Fibroblast of skin of left biceps (primary cell): ENCODE data around the gene MAGED1.
A peak's percentile ranks its signal among the peaks of the same experiment; 100 is the strongest.
"Not testable (repeated sequence)": the region's sequence is repeated elsewhere in the genome, so short reads cannot be mapped to it uniquely, and the experiment has no call there.

Experiments
- DNase-seq, 2 experiments: peaks; one replicate each; pipeline ENCODE4 v3.0.0-alpha.2; 2013; ENCODE audit warnings: low read depth in 2 of 2

MAGED1 gene

DNA sequence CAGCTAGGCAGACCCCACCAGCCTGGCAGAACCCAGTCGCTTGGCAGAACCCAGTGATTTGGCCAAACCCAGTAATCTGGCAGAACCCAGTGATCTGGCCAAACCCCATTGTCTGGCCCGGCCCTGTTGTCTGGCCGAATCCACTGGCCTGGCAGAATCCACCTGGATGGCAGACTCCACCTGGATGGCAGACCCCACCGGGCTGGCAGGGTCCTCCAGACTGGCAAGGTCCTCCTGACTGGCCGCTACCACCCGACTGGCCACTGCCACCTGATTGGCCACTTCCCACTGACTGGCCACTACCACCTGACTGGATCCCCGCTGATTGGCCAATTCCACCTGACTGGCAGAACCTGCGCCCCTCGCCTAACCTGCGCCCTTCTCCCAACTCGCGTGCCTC, 3.2 kb downstream of the MAGED1 start:
- no peak for DNase-seq

DNA sequence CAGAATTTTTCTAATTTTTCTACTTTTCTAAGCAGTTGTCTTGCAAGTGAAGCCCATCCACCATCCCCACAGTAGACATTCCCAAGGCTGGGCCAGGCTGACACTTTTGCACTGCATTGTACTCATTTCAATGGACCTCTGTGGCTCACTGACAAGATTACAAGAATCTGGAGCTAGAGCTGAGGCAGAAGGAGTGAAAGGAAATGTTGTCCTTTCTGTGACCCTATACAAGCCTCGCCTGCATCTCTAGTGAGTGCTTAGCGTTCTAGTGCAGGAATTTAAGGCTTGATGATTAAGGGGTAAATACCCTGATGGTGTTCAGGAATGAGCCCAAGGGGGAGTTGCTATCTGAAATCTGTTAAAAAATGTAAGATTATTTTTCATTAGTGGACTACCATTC, 6.3 kb downstream of the MAGED1 start:
- DNase-seq = peak in 1 of 2 experiments; percentile 25

DNA sequence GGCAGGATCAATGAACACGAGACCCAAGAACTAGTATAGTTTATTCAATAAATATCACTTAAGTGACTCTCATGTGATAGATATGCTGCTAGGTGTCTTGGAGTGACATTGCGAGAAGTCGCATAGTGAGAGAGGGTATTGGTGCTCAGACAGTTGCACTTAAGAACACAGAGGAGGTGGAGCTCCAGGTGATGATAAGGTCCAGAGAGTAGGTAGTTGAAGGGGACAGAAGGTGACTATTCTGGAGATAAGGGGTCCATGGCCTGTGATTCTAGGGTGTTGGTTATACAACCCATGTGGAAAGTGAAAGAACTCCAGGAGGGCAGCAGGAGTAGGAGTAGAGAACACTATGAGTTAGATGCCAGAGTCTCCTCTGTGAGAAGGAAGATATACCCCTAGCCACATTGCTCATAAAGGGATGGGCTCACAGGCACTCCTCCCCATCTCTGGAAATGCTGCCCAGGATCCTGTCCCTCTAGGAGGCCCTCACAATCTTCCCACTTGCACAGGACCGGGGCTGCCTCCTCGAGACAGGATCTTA, 9.2 kb downstream of the MAGED1 start:
- DNase-seq = no peak

DNA sequence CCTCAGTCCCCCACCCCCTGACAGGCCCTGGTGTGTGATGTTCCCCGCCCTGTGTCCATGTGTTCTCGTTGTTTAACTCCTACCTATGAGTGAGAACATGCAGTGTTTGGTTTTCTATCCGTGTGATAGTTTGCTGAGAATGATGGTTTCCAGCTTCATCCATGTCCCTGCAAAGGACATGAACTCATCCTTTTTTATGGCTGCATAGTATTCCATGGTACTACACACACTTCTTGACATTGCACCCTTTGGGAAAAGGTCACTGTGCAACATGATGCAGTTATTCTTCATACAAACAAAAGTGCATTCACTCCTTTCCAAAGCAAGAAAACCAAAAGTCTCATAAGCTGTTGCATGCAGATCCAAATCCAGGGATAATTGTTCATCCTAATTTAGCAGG, 11.7 kb downstream of the MAGED1 start:
- not testable (repeated sequence) for DNase-seq

DNA sequence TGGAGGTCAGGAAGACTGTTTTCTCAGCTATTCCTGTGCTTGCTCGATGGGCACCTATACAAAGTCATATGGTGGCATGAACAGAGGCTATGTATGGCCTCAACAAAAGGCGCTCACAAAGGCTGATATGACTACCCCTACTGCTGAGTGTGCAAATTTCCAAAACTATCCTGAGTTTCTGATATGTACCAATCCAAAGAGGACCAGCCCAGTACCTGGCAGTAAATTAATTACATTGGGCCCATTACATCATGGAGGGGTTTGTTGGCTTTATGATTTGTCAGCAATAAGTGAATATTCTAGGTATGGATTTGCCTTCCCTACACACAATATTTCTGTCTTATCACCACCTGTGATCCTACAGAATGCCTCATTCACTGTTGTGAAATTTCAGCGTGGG, 12.3 kb downstream of the MAGED1 start:
- DNase-seq = no peak

DNA sequence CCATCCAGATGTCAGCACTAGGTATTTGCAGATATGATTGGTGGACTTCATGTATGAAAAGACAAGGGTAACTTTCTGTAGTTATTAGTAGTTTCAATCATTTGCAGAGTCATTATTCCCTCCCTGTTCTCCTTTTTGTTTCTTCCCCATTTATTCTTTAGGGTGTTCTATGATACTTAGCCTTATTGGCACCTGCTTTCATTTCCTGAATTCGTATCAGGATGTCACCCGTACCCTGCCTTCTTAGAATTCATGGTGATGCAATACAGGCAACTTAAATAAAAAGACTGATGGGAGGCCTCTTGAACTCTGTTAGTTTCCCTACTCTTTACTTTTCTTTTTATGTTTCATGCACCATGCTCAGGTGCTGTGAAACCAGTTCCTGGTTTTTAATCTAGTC, 24.2 kb downstream of the MAGED1 start:
- DNase-seq = no peak

DNA sequence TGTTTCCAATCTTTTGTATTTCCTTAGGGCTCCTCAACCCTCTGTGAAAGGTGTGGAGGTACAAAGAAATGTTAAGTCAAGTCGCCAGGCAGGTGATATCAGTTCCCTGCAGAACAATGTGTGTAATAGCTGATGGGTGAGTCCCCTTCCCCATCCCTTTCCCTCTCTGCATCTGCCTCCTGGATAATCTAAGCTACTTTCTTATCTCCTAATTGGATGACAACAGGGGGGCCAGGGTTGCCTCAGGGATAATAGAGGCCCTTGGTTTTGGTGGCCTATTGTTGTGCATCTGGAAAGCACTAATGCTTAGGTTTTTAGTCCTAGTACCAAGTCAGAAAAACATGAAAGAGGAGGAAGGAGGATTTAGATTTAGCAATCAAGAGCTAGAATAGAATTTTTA, 29.1 kb downstream of the MAGED1 start:
- no peak for DNase-seq

DNA sequence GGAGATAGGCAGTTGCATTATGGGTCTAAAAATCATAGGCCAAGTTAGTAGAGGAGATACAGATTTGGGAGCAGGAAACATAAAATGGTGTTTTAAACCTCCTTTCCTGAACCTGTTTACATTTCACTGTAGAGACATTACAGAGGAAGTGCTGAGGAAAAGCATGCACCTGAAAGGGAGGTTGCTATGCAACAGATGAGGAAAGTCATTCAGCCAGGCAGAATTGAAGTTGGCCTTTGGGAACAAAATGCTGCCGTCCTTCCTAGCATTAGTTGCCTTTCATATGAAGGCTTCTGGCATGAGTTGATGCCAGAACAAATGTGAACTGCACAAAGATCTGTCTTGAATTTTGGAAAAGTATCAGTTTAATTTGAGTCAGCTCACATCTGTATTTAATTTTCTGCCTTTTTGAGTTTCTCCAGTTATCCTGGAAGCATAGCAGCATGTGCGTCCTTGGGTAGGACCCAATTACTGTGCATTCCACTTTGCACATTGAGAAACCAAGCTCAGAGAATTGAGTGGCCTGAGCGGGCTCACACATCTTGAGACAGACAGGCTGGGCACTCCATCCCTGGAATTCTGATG, 38.2 kb downstream of the MAGED1 start:
- no peak for DNase-seq
